Liver (tissue), 9 donors: ENCODE results near the gene FAM221B. TPM values are rescaled to one million over a fixed set of nuclear protein-coding genes. Genes with fewer than 3 reads are reported as not detected.

Source experiments
- DNase-seq: peaks from one replicate; pipeline ENCODE4 v3.0.0-alpha.2; 2017; ENCODE audit warnings: low spot score
- H3K27ac ChIP-seq, 2 donors: one replicate each; pipeline ENCODE4 v1.7.0; 2013; ENCODE audit warnings: inconsistent platforms in 2 of 2, low read length in 2 of 2, control low read depth in 1 of 2, low read depth in 1 of 2, mild to moderate bottlenecking in 1 of 2
- H3K27me3 ChIP-seq, 4 donors: one replicate each; pipeline versions ENCODE4 v1.6.1 to v1.7.0; 2013; ENCODE audit warnings: low read length in 3 of 4, inconsistent platforms in 1 of 4, mild to moderate bottlenecking in 1 of 4, moderate library complexity in 1 of 4; ENCODE audit not compliant: control insufficient read depth in 4 of 4, insufficient read depth in 4 of 4
- H3K36me3 ChIP-seq, 4 donors: one replicate each; pipeline versions ENCODE4 v1.6.1 to v1.7.0; 2013; ENCODE audit warnings: low read length in 3 of 4, mild to moderate bottlenecking in 3 of 4, low read depth in 1 of 4, moderate library complexity in 1 of 4; ENCODE audit not compliant: control insufficient read depth in 4 of 4, insufficient read depth in 3 of 4
- H3K4me1 ChIP-seq, 4 donors: one replicate each; pipeline versions ENCODE4 v1.6.1 to v1.7.0; 2013; ENCODE audit warnings: low read length in 3 of 4, mild to moderate bottlenecking in 3 of 4, moderate library complexity in 1 of 4; ENCODE audit not compliant: control insufficient read depth in 4 of 4, insufficient read depth in 4 of 4
- H3K4me3 ChIP-seq, 3 donors: one replicate each; pipeline versions ENCODE4 v1.6.1 to v1.7.0; 2013; ENCODE audit warnings: low read length in 3 of 3, control low read depth in 1 of 3, low read depth in 1 of 3, mild to moderate bottlenecking in 1 of 3
- H3K9ac ChIP-seq, 2 donors: one replicate each; pipeline ENCODE4 v1.7.0; 2013; ENCODE audit warnings: low read length in 2 of 2, mild to moderate bottlenecking in 2 of 2, moderate library complexity in 2 of 2, control low read depth in 1 of 2, low read depth in 1 of 2
- H3K9me3 ChIP-seq, 4 donors: one replicate each; pipeline versions ENCODE4 v1.6.1 to v1.7.0; 2013; ENCODE audit warnings: low read length in 3 of 4; ENCODE audit not compliant: control insufficient read depth in 4 of 4
- FOXA1 ChIP-seq: IDR thresholded peaks from 2 replicates; pipeline ENCODE4 v1.6.1; 2016; ENCODE audit warnings: antibody characterized with exemption
- GABPA ChIP-seq, 2 donors: IDR thresholded peaks in 1 of 2; conservative IDR thresholded peaks in 1 of 2; 2 replicates each; pipeline ENCODE4 v1.6.1; 2016; ENCODE audit warnings: antibody characterized with exemption in 2 of 2, mild to moderate bottlenecking in 1 of 2, moderate library complexity in 1 of 2
- HNF4A ChIP-seq, 2 donors: conservative IDR thresholded peaks; 2 replicates each; pipeline ENCODE4 v1.6.1; 2016; ENCODE audit warnings: antibody characterized with exemption in 2 of 2, mild to moderate bottlenecking in 2 of 2
- HNF4G ChIP-seq: IDR thresholded peaks from 2 replicates; pipeline ENCODE4 v1.6.1; 2016; ENCODE audit warnings: antibody characterized with exemption
- JUND ChIP-seq, 2 donors: IDR thresholded peaks; 2 replicates each; pipeline ENCODE4 v1.6.1; 2016; ENCODE audit warnings: antibody characterized with exemption in 2 of 2
- NR2F2 ChIP-seq: IDR thresholded peaks from 2 replicates; pipeline ENCODE4 v1.6.1; 2016; ENCODE audit warnings: antibody characterized with exemption
- RAD21 ChIP-seq, 2 donors: IDR thresholded peaks; 2 replicates each; pipeline ENCODE4 v1.6.1; 2016; ENCODE audit warnings: antibody characterized with exemption in 2 of 2, mild to moderate bottlenecking in 2 of 2
- REST ChIP-seq: IDR thresholded peaks from 2 replicates; pipeline ENCODE4 v1.6.1; 2016; ENCODE audit warnings: antibody characterized with exemption, mild to moderate bottlenecking
- RXRA ChIP-seq, 2 donors: IDR thresholded peaks; 2 replicates each; pipeline ENCODE4 v1.6.1; 2017 to 2018; ENCODE audit warnings: antibody characterized with exemption in 2 of 2, mild to moderate bottlenecking in 1 of 2
- SP1 ChIP-seq: IDR thresholded peaks from 2 replicates; pipeline ENCODE4 v1.6.1; 2018; ENCODE audit warnings: antibody characterized with exemption, mild to moderate bottlenecking
- YY1 ChIP-seq: IDR thresholded peaks from 2 replicates; pipeline ENCODE4 v1.6.1; 2016; ENCODE audit warnings: antibody characterized with exemption, mild to moderate bottlenecking
- ZBTB33 ChIP-seq: IDR thresholded peaks from 2 replicates; pipeline ENCODE4 v1.6.1; 2016; ENCODE audit warnings: antibody characterized with exemption
- WGBS: extraction: QIAGEN DNeasy Blood & Tissue Kit; methylation state at CpG from one replicate; pipeline ENCODE4 v1.1.7; 2013; 5-methylcytosine and 5-hydroxymethylcytosine counted together
- polyA plus RNA-seq, 2 donors: library from polyadenylated mRNA; stranded (reverse) in 1 of 2; unstranded in 1 of 2; fragments of 200-250 nt in 1 of 2; fragments of >200 nt in 1 of 2; fragmentation: Nextera tagmentation in 1 of 2; extraction: Ambion mirVana in 1 of 2; gene quantifications; one replicate each; pipeline versions ENCODE4 v1.2.1 to v1.2.3, GENCODE V29; 2013 to 2015
- total RNA-seq, 2 donors: library from RNA; depleted of rRNA; stranded (reverse); fragments of >200 nt; gene quantifications; one replicate each; pipeline ENCODE4 v1.2.3, GENCODE V29; 2014
- donor health status: healthy.
- donor health status: healthy.
- donor health status: healthy.
- donor health status: healthy.
- donor health status: healthy.

FAM221B gene
- total and polyA plus RNA-seq, 4 donors = 0.35 TPM; not detected in 3

GRCh38 chr9:35778496-35778895 lies 50.0 kb downstream of the FAM221B start:
- Histone ChIP-seq H3K4me3 (no peak overlapping the region), H3K27ac (no peak overlapping the region), H3K36me3 (peaks cover 0 to 1% (median 0%) of the 10 kb centered on the region in 4 donors), H3K4me1 (peaks cover 0 to 10% (median 6%) of the 10 kb centered on the region in 4 donors), H3K9me3 (no peaks in the 10 kb centered on the region), H3K27me3 (no peaks in the 10 kb centered on the region), H3K9ac (no peak overlapping the region)
- no peak for TF ChIP-seq YY1
- no peak for TF ChIP-seq JUND (IDR thresholded peaks at IDR 0.05)
- WGBS = 97% methylated on average over 3 of the region's 3 CpGs
- no peak for DNase-seq

- H3K27me3 ChIP-seq = no peaks in the 10 kb centered on the region
- H3K9me3 ChIP-seq = no peaks in the 10 kb centered on the region
- DNase-seq = no peak
- 80% methylated on average over 4 of the region's 4 CpGs for WGBS
- no peak overlapping the region for H3K4me3 ChIP-seq
- no peak overlapping the region for H3K27ac ChIP-seq
- TF ChIP-seq RXRA (IDR thresholded peaks at IDR 0.05) (no peak), FOXA1 (no peak), RAD21 (IDR thresholded peaks at IDR 0.05) (no peak), JUND (IDR thresholded peaks at IDR 0.05) (no peak), ZBTB33 (no peak)
- H3K4me1 ChIP-seq = peaks cover 2 to 22% (median 16%) of the 10 kb centered on the region in 4 donors
- no peak overlapping the region for H3K9ac ChIP-seq
- H3K36me3 ChIP-seq = no peaks in the 10 kb centered on the region
These were observed 52.5 kb downstream of the FAM221B start for GRCh38 chr9:35776018-35776417.

GRCh38 chr9:35774907-35775635 lies 53.5 kb downstream of the FAM221B start:
- no peak overlapping the region for H3K9ac ChIP-seq
- H3K27ac ChIP-seq = no peak overlapping the region
- 74% methylated on average over 7 of the region's 7 CpGs for WGBS

More at GRCh38 chr9:35774907-35775635, 53.5 kb downstream of the FAM221B start:
- H3K4me1 ChIP-seq = peaks cover 2 to 31% (median 23%) of the 10 kb centered on the region in 4 donors
- no peaks in the 10 kb centered on the region for H3K36me3 ChIP-seq
- no peak for DNase-seq
- H3K9me3 ChIP-seq = no peaks in the 10 kb centered on the region
- no peak overlapping the region for H3K4me3 ChIP-seq
- TF ChIP-seq YY1 (peak; percentile 24), RXRA (IDR thresholded peaks at IDR 0.05) (peak; percentile 14 to 56), GABPA (IDR thresholded peaks at IDR 0.05 in 1 of 2, conservative IDR thresholded peaks at IDR 0.05 in 1 of 2) (no peak), SP1 (no peak), NR2F2 (peak; percentile 35), HNF4A (conservative IDR thresholded peaks at IDR 0.05) (peak; percentile 41 to 83), HNF4G (peak; percentile 22), REST (no peak)
- no peaks in the 10 kb centered on the region for H3K27me3 ChIP-seq
